ENCODE results near the gene UBASH3A. TPM values are rescaled to one million over a fixed set of nuclear protein-coding genes. Genes with fewer than 3 reads are reported as not detected.
A peak's percentile ranks its signal among the peaks of the same experiment; 100 is the strongest.

UBASH3A gene
- total RNA-seq, 1 donor from 2014 or later = not detected

- peaks cover 8% of the 10 kb centered on the region for H3K27me3 Mint-ChIP-seq
- no peak for DNase-seq (ENCODE audit: extremely low spot score, unreplicated experiment)
- no peak overlapping the region for H3K4me3 Mint-ChIP-seq
- no peaks in the 10 kb centered on the region for H3K36me3 Mint-ChIP-seq
- no peaks in the 10 kb centered on the region for H3K9me3 Mint-ChIP-seq
- peaks cover 2% of the 10 kb centered on the region for H3K4me1 Mint-ChIP-seq (ENCODE audit: unreplicated experiment)
- TF ChIP-seq CTCF (conservative IDR thresholded peaks at IDR 0.05) = no peak
- H3K27ac Mint-ChIP-seq = no peak overlapping the region
Measured at GRCh38 chr21:42490720-42491119, 87.0 kb downstream of the UBASH3A start.

- DNase-seq (ENCODE audit: extremely low spot score, unreplicated experiment) = no peak
- H3K27ac Mint-ChIP-seq = no peak overlapping the region
- no peak for TF ChIP-seq CTCF (conservative IDR thresholded peaks at IDR 0.05)
- H3K4me1 Mint-ChIP-seq (ENCODE audit: unreplicated experiment) = peaks cover 6% of the 10 kb centered on the region
- H3K9me3 Mint-ChIP-seq = no peaks in the 10 kb centered on the region
- no peaks in the 10 kb centered on the region for H3K36me3 Mint-ChIP-seq
- no peak overlapping the region for H3K4me3 Mint-ChIP-seq
- H3K27me3 Mint-ChIP-seq = peaks cover 8% of the 10 kb centered on the region
Measured at GRCh38 chr21:42491328-42491727, 87.6 kb downstream of the UBASH3A start.

GRCh38 chr21:42492201-42492600, 88.5 kb downstream of the UBASH3A start:
- no peak overlapping the region for H3K4me3 Mint-ChIP-seq
- H3K36me3 Mint-ChIP-seq = no peaks in the 10 kb centered on the region
- no peaks in the 10 kb centered on the region for H3K9me3 Mint-ChIP-seq
- peaks cover 3% of the 10 kb centered on the region for H3K27me3 Mint-ChIP-seq
- H3K27ac Mint-ChIP-seq = no peak overlapping the region
- no peak for DNase-seq (ENCODE audit: extremely low spot score, unreplicated experiment)
- TF ChIP-seq CTCF (conservative IDR thresholded peaks at IDR 0.05) = no peak
- peaks cover 11% of the 10 kb centered on the region for H3K4me1 Mint-ChIP-seq (ENCODE audit: unreplicated experiment)

- Mint-ChIP-seq H3K4me3 (no peak overlapping the region), H3K4me1 (ENCODE audit: unreplicated experiment) (peaks cover 11% of the 10 kb centered on the region), H3K9me3 (no peaks in the 10 kb centered on the region), H3K27me3 (peaks cover under 1% of the 10 kb centered on the region), H3K27ac (peak overlapping the region; percentile 0), H3K36me3 (no peaks in the 10 kb centered on the region)
- no peak for TF ChIP-seq CTCF (conservative IDR thresholded peaks at IDR 0.05)
- peak; percentile 27 for DNase-seq (ENCODE audit: extremely low spot score, unreplicated experiment)
Measured at GRCh38 chr21:42493109-42494060, 89.7 kb downstream of the UBASH3A start.

GRCh38 chr21:42495027-42495426, 91.3 kb downstream of the UBASH3A start:
- peaks cover 11% of the 10 kb centered on the region for H3K4me1 Mint-ChIP-seq (ENCODE audit: unreplicated experiment)
- no peaks in the 10 kb centered on the region for H3K9me3 Mint-ChIP-seq

More at GRCh38 chr21:42495027-42495426, 91.3 kb downstream of the UBASH3A start:
- H3K4me3 Mint-ChIP-seq = no peak overlapping the region
- H3K27me3 Mint-ChIP-seq = no peaks in the 10 kb centered on the region
- no peak for TF ChIP-seq CTCF (conservative IDR thresholded peaks at IDR 0.05)
- no peaks in the 10 kb centered on the region for H3K36me3 Mint-ChIP-seq
- no peak overlapping the region for H3K27ac Mint-ChIP-seq
- DNase-seq (ENCODE audit: extremely low spot score, unreplicated experiment) = no peak
